ENCODE data around the gene B3GAT1.

B3GAT1 gene

GRCh38 chr11:134382257-134382656 is 29.8 kb downstream of the B3GAT1 start:
- Histone ChIP-seq H3K9me3 (ENCODE audit: control insufficient read depth, insufficient read depth, low read length) (no peaks in the 10 kb centered on the region), H3K79me2 (ENCODE audit: control insufficient read depth, low read length) (no peaks in the 10 kb centered on the region), H3K27ac (ENCODE audit: low read depth, low read length) (no peak overlapping the region), H3K4me2 (ENCODE audit: low read length) (no peak overlapping the region), H3K4me3 (ENCODE audit: low read length) (no peak overlapping the region), H3F3A (ENCODE audit: control insufficient read depth, insufficient read depth) (no peaks in the 10 kb centered on the region), H4K20me1 (ENCODE audit: control insufficient read depth, insufficient read depth, low read depth, low read length) (no peaks in the 10 kb centered on the region), H3K36me3 (ENCODE audit: control insufficient read depth, low read length) (no peaks in the 10 kb centered on the region), H3K4me1 (ENCODE audit: control insufficient read depth, low read length) (no peaks in the 10 kb centered on the region), H3K27me3 (ENCODE audit: control insufficient read depth, low read length) (no peaks in the 10 kb centered on the region), H3K9me2 (replicated peaks; ENCODE audit: control insufficient read depth, low read length) (no peaks in the 10 kb centered on the region)
- TF ChIP-seq EZH2phosphoT487 (IDR thresholded peaks at IDR 0.05; ENCODE audit: borderline replicate concordance, low read length) (no peak), CTCF (IDR thresholded peaks at IDR 0.05; ENCODE audit: low read depth, low read length, poor library complexity, severe bottlenecking) (no peak)

- TF ChIP-seq CTCF (IDR thresholded peaks at IDR 0.05; ENCODE audit: low read depth, low read length, poor library complexity, severe bottlenecking) (no peak), EZH2phosphoT487 (IDR thresholded peaks at IDR 0.05; ENCODE audit: borderline replicate concordance, low read length) (no peak)
- H3K27me3 ChIP-seq (ENCODE audit: control insufficient read depth, low read length) = no peaks in the 10 kb centered on the region
- H3K27ac ChIP-seq (ENCODE audit: low read depth, low read length) = no peak overlapping the region
- no peak overlapping the region for H3K4me2 ChIP-seq (ENCODE audit: low read length)
- H3K4me3 ChIP-seq (ENCODE audit: low read length) = no peak overlapping the region
- H4K20me1 ChIP-seq (ENCODE audit: control insufficient read depth, insufficient read depth, low read depth, low read length) = no peaks in the 10 kb centered on the region
- H3K4me1 ChIP-seq (ENCODE audit: control insufficient read depth, low read length) = no peaks in the 10 kb centered on the region
- no peaks in the 10 kb centered on the region for H3F3A ChIP-seq (ENCODE audit: control insufficient read depth, insufficient read depth)
- H3K9me3 ChIP-seq (ENCODE audit: control insufficient read depth, insufficient read depth, low read length) = no peaks in the 10 kb centered on the region
- no peaks in the 10 kb centered on the region for H3K79me2 ChIP-seq (ENCODE audit: control insufficient read depth, low read length)
- H3K9me2 ChIP-seq (replicated peaks; ENCODE audit: control insufficient read depth, low read length) = no peaks in the 10 kb centered on the region
- H3K36me3 ChIP-seq (ENCODE audit: control insufficient read depth, low read length) = no peaks in the 10 kb centered on the region
These were observed 31.3 kb downstream of the B3GAT1 start for GRCh38 chr11:134380785-134381184.

- Histone ChIP-seq H3F3A (ENCODE audit: control insufficient read depth, insufficient read depth) (no peaks in the 10 kb centered on the region), H3K9me3 (ENCODE audit: control insufficient read depth, insufficient read depth, low read length) (no peaks in the 10 kb centered on the region), H3K27ac (ENCODE audit: low read depth, low read length) (no peak overlapping the region), H3K4me3 (ENCODE audit: low read length) (no peak overlapping the region), H3K79me2 (ENCODE audit: control insufficient read depth, low read length) (no peaks in the 10 kb centered on the region), H4K20me1 (ENCODE audit: control insufficient read depth, insufficient read depth, low read depth, low read length) (no peaks in the 10 kb centered on the region), H3K36me3 (ENCODE audit: control insufficient read depth, low read length) (no peaks in the 10 kb centered on the region), H3K27me3 (ENCODE audit: control insufficient read depth, low read length) (no peaks in the 10 kb centered on the region), H3K4me2 (ENCODE audit: low read length) (no peak overlapping the region), H3K9me2 (replicated peaks; ENCODE audit: control insufficient read depth, low read length) (no peaks in the 10 kb centered on the region), H3K4me1 (ENCODE audit: control insufficient read depth, low read length) (no peaks in the 10 kb centered on the region)
- TF ChIP-seq CTCF (IDR thresholded peaks at IDR 0.05; ENCODE audit: low read depth, low read length, poor library complexity, severe bottlenecking) (no peak), EZH2phosphoT487 (IDR thresholded peaks at IDR 0.05; ENCODE audit: borderline replicate concordance, low read length) (no peak)
These were observed 31.8 kb downstream of the B3GAT1 start for GRCh38 chr11:134380229-134380628.

GRCh38 chr11:134379241-134379640 is 32.8 kb downstream of the B3GAT1 start:
- no peak overlapping the region for H3K4me2 ChIP-seq (ENCODE audit: low read length)
- H4K20me1 ChIP-seq (ENCODE audit: control insufficient read depth, insufficient read depth, low read depth, low read length) = no peaks in the 10 kb centered on the region
- H3K4me3 ChIP-seq (ENCODE audit: low read length) = no peak overlapping the region
- no peaks in the 10 kb centered on the region for H3K9me3 ChIP-seq (ENCODE audit: control insufficient read depth, insufficient read depth, low read length)
- H3F3A ChIP-seq (ENCODE audit: control insufficient read depth, insufficient read depth) = no peaks in the 10 kb centered on the region
- no peak for TF ChIP-seq CTCF (IDR thresholded peaks at IDR 0.05; ENCODE audit: low read depth, low read length, poor library complexity, severe bottlenecking)
- TF ChIP-seq EZH2phosphoT487 (IDR thresholded peaks at IDR 0.05; ENCODE audit: borderline replicate concordance, low read length) = no peak
- H3K79me2 ChIP-seq (ENCODE audit: control insufficient read depth, low read length) = no peaks in the 10 kb centered on the region
- no peaks in the 10 kb centered on the region for H3K27me3 ChIP-seq (ENCODE audit: control insufficient read depth, low read length)
- H3K4me1 ChIP-seq (ENCODE audit: control insufficient read depth, low read length) = no peaks in the 10 kb centered on the region
- no peaks in the 10 kb centered on the region for H3K36me3 ChIP-seq (ENCODE audit: control insufficient read depth, low read length)
- no peak overlapping the region for H3K27ac ChIP-seq (ENCODE audit: low read depth, low read length)
- no peaks in the 10 kb centered on the region for H3K9me2 ChIP-seq (replicated peaks; ENCODE audit: control insufficient read depth, low read length)

Data from DOHH2 (cell line).